CD8-positive, alpha-beta memory T cell (primary cell): ENCODE results near the gene SLIT1. TPM values are rescaled to one million over a fixed set of nuclear protein-coding genes. Genes with fewer than 3 reads are reported as not detected.

Experiments used
- CTCF ChIA-PET: fragments of 350-600 bp; sonication (Branson Sonifier 250); formaldehyde crosslinking; loops from one replicate; lab custom pipeline; 2021; ENCODE audit warnings: antibody characterized with exemption; lab: Charles Lee
- POLR2A ChIA-PET: fragments of 350-600 bp; sonication (Branson Sonifier 250); formaldehyde crosslinking; loops from one replicate; lab custom pipeline; 2021; ENCODE audit warnings: antibody characterized with exemption; lab: Charles Lee
- DNase-seq, 5 donors: peaks; one replicate each; pipeline versions ENCODE4 v3.0.0 to v3.0.0-alpha.2; 2020 to 2022; ENCODE audit warnings: mixed read lengths in 1 of 5
- H3K27ac ChIP-seq: one replicate; pipeline ENCODE4 v1.7.0; 2013; ENCODE audit warnings: low read depth, mild to moderate bottlenecking, low read length, moderate library complexity
- H3K27me3 ChIP-seq: 2 replicates; pipeline ENCODE4 v1.7.0; 2013; ENCODE audit warnings: low read length, mild to moderate bottlenecking; ENCODE audit not compliant: insufficient read depth, poor library complexity, severe bottlenecking
- H3K36me3 ChIP-seq: 2 replicates; pipeline ENCODE4 v1.7.0; 2013; ENCODE audit warnings: mild to moderate bottlenecking, low read length, moderate library complexity; ENCODE audit not compliant: insufficient read depth
- H3K4me1 ChIP-seq: 2 replicates; pipeline ENCODE4 v1.7.0; 2013; ENCODE audit warnings: mild to moderate bottlenecking, low read length, moderate library complexity; ENCODE audit not compliant: insufficient read depth
- H3K4me3 ChIP-seq: 2 replicates; pipeline ENCODE4 v1.7.0; 2013; ENCODE audit warnings: mild to moderate bottlenecking, low read length
- H3K9me3 ChIP-seq: 2 replicates; pipeline ENCODE4 v1.7.0; 2013; ENCODE audit warnings: mild to moderate bottlenecking, low read length
- H3K27ac Mint-ChIP-seq, 8 donors: one replicate each; pipeline ENCODE4 v1.8.0; 2020 to 2021; ENCODE audit warnings: mixed read lengths in 8 of 8, mild to moderate bottlenecking in 6 of 8, inconsistent platforms in 3 of 8, moderate library complexity in 3 of 8
- H3K27me3 Mint-ChIP-seq, 2 donors: one replicate each; pipeline ENCODE4 v1.8.0; 2020 to 2021; ENCODE audit warnings: mixed read lengths in 2 of 2, mild to moderate bottlenecking in 1 of 2, moderate library complexity in 1 of 2
- H3K36me3 Mint-ChIP-seq, 3 donors: one replicate each; pipeline ENCODE4 v1.8.0; 2020 to 2021; ENCODE audit warnings: mixed read lengths in 3 of 3, inconsistent platforms in 1 of 3, mild to moderate bottlenecking in 1 of 3
- H3K4me1 Mint-ChIP-seq, 3 donors: one replicate each; pipeline ENCODE4 v1.8.0; 2020 to 2021; ENCODE audit warnings: mixed read lengths in 3 of 3, inconsistent platforms in 1 of 3, mild to moderate bottlenecking in 1 of 3
- H3K4me3 Mint-ChIP-seq, 7 donors: one replicate each; pipeline ENCODE4 v1.8.0; 2020 to 2021; ENCODE audit warnings: mixed read lengths in 7 of 7, mild to moderate bottlenecking in 6 of 7, moderate library complexity in 4 of 7, inconsistent platforms in 2 of 7
- H3K9me3 Mint-ChIP-seq, 5 donors: one replicate each; pipeline ENCODE4 v1.8.0; 2020 to 2022; ENCODE audit warnings: mixed read lengths in 5 of 5, mild to moderate bottlenecking in 3 of 5, moderate library complexity in 2 of 5, inconsistent platforms in 1 of 5
- polyA plus RNA-seq: library from polyadenylated mRNA; unstranded; fragments of 300-500 nt; fragmentation: Illumina TruSeq; gene quantifications from one replicate; pipeline ENCODE4 v1.2.3, GENCODE V29; 2021
- total RNA-seq, 2 experiments: library from RNA; stranded (reverse); gene quantifications; one replicate each; pipeline ENCODE4 v1.2.3, GENCODE V29; 2021

The SLIT1 gene
- total RNA-seq (under 1 TPM in 1 of 2 experiments, not detected in 1; 0.20 TPM), polyA plus RNA-seq (0.06 TPM)

GRCh38 chr10:97185326-97186058 is at the start of gene SLIT1:
SLIT1 (minus strand) TSS chr10:97185959; CDS start chr10:97185674, 285 bp downstream.
- Mint-ChIP-seq H3K4me1 (peaks cover 6 to 12% (median 6%) of the 10 kb centered on the region in 3 donors), H3K9me3 (no peaks in the 10 kb centered on the region), H3K27ac (no peak within 1 kb of the TSS), H3K4me3 (peak within 1 kb of the TSS in 6 of 7 donors; percentile 49 to 83 (median 56)), H3K27me3 (peaks cover 36 to 67% of the 10 kb centered on the region in 2 donors), H3K36me3 (no peaks in the 10 kb centered on the region)
- CTCF ChIA-PET, result interaction anchor here (1.2 kb wide), 1 partner anchor 10 kb away, joined by 3 read pairs; no protein-coding TSS in a partner anchor
- POLR2A ChIA-PET, result no interaction called here
- no peak within 1 kb of the TSS for H3K4me3 ChIP-seq
- DNase-seq, result no peak
- no peaks in the 10 kb centered on the region for H3K4me1 ChIP-seq
- H3K27ac ChIP-seq, result no peak within 1 kb of the TSS
- H3K36me3 ChIP-seq, result no peaks in the 10 kb centered on the region
- peaks cover 6% of the 10 kb centered on the region for H3K27me3 ChIP-seq
- no peaks in the 10 kb centered on the region for H3K9me3 ChIP-seq

GRCh38 chr10:97235353-97235752 is 49.6 kb upstream of the SLIT1 start:
- H3K36me3 ChIP-seq, result no peaks in the 10 kb centered on the region
- ChIA-PET CTCF (interaction anchor here (2.0 kb wide), 1 partner anchor 163 kb away, joined by 7 read pairs; no protein-coding TSS in a partner anchor), POLR2A (no interaction called here)

DNA sequence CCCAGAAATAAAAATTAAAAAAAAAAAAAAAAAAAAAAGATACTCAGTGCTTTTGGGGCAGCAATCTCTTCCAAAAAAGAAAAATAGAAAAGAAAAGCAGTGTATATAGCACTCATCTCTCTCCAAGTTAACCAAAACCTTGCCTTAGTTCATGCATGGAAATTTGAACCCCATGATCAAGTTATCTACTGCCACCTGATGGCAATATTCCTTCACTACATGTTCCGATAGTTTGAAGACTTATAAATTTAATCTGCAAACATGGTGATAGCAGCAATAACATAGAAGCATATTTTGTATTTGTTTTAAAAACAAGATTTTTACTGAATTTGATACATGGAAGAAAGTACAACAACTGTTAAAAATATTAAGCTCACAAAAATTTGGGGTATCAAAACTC is 48.6 kb upstream of the SLIT1 start:
- POLR2A ChIA-PET, result no interaction called here
- H3K36me3 Mint-ChIP-seq, result peaks cover 4 to 60% (median 10%) of the 10 kb centered on the region in 3 donors
- no peak overlapping the region for H3K4me3 Mint-ChIP-seq

More at GRCh38 chr10:97235353-97235752, 49.6 kb upstream of the SLIT1 start:
- H3K27me3 ChIP-seq, result no peaks in the 10 kb centered on the region
- no peak for DNase-seq
- H3K4me3 Mint-ChIP-seq, result no peak overlapping the region
- no peaks in the 10 kb centered on the region for H3K9me3 ChIP-seq
- H3K27ac ChIP-seq, result no peak overlapping the region
- no peak overlapping the region for H3K27ac Mint-ChIP-seq
- no peaks in the 10 kb centered on the region for H3K4me1 ChIP-seq
- H3K27me3 Mint-ChIP-seq, result no peaks in the 10 kb centered on the region
- no peaks in the 10 kb centered on the region for H3K9me3 Mint-ChIP-seq
- H3K4me3 ChIP-seq, result no peak overlapping the region
- peaks cover 4 to 50% (median 4%) of the 10 kb centered on the region in 3 donors for H3K36me3 Mint-ChIP-seq
- H3K4me1 Mint-ChIP-seq, result no peaks in the 10 kb centered on the region

DNA sequence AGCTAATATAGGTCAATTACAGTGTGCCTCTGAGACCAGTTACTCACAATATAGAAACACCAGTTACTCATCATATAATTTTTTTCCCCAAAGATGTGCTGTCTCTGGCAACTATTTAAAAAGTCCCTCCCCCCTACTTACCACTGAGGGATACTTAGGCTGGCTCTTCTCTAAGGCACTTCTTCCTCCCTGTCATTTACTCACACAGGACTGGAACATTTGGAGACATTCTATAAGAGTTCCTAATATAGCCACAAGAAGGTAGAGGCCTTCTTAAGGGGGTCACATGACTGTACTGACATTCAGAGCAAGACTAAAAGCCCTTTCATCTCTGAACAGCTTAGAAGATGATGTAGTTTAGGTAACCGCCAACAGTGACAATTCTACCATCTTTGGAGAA is 44.4 kb upstream of the SLIT1 start:
- peaks cover 4 to 78% (median 31%) of the 10 kb centered on the region in 3 donors for H3K36me3 Mint-ChIP-seq
- H3K27me3 Mint-ChIP-seq, result no peaks in the 10 kb centered on the region
- H3K27me3 ChIP-seq, result no peaks in the 10 kb centered on the region
- peaks cover 0 to under 1% (median 0%) of the 10 kb centered on the region in 3 donors for H3K4me1 Mint-ChIP-seq
- H3K36me3 ChIP-seq, result peaks cover 14% of the 10 kb centered on the region
- ChIA-PET CTCF (no interaction called here), POLR2A (no interaction called here)
- no peaks in the 10 kb centered on the region for H3K9me3 ChIP-seq
- H3K9me3 Mint-ChIP-seq, result no peaks in the 10 kb centered on the region
- DNase-seq, result no peak
- H3K27ac Mint-ChIP-seq, result no peak overlapping the region
- H3K4me3 Mint-ChIP-seq, result no peak overlapping the region
- no peaks in the 10 kb centered on the region for H3K4me1 ChIP-seq
- no peak overlapping the region for H3K27ac ChIP-seq
- H3K4me3 ChIP-seq, result no peak overlapping the region

More for the DNA sequence above, 48.6 kb upstream of the SLIT1 start:
- no peak overlapping the region for H3K27ac ChIP-seq
- no peak overlapping the region for H3K4me3 ChIP-seq
- no peak for DNase-seq
- Mint-ChIP-seq H3K9me3 (no peaks in the 10 kb centered on the region), H3K4me1 (no peaks in the 10 kb centered on the region), H3K27ac (no peak overlapping the region), H3K27me3 (no peaks in the 10 kb centered on the region)
- H3K27me3 ChIP-seq, result no peaks in the 10 kb centered on the region
- CTCF ChIA-PET, result interaction anchor here (1.2 to 2.0 kb wide), 3 partner anchors 24 to 197 kb away, joined by 3 to 7 read pairs (median 3); no protein-coding TSS in a partner anchor
- H3K36me3 ChIP-seq, result peaks cover 1% of the 10 kb centered on the region
- H3K9me3 ChIP-seq, result no peaks in the 10 kb centered on the region
- H3K4me1 ChIP-seq, result no peaks in the 10 kb centered on the region

GRCh38 chr10:97229322-97230015 is 43.7 kb upstream of the SLIT1 start:
- Mint-ChIP-seq H3K4me1 (peaks cover 0 to 6% (median 0%) of the 10 kb centered on the region in 3 donors), H3K27me3 (no peaks in the 10 kb centered on the region), H3K4me3 (no peak overlapping the region), H3K9me3 (no peaks in the 10 kb centered on the region), H3K27ac (peak overlapping the region in 1 of 8 donors; percentile 19), H3K36me3 (peaks cover 4 to 80% (median 34%) of the 10 kb centered on the region in 3 donors)
- POLR2A ChIA-PET, result no interaction called here
- no peak for DNase-seq
- no peak overlapping the region for H3K27ac ChIP-seq
- CTCF ChIA-PET, result no interaction called here
- no peak overlapping the region for H3K4me3 ChIP-seq
- peaks cover 14% of the 10 kb centered on the region for H3K36me3 ChIP-seq
- no peaks in the 10 kb centered on the region for H3K4me1 ChIP-seq
- H3K27me3 ChIP-seq, result no peaks in the 10 kb centered on the region
- H3K9me3 ChIP-seq, result no peaks in the 10 kb centered on the region

DNA sequence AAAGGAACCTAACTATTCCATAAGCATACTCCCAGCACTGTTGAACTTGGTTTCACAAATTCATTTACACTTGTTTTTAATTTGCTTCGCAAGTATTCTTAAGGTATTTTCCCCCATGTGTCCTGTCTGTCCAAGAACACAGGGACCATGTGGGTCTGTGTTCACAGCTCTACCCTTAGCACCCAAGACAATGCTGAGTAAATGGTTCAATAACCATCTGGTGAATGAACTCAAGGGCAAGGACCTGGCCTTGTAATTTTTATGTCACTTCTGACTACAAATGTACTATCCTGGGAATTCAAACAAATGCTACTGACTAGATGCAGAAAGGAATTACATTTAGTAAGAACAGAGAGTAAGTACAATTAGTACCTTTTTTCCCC is 43.0 kb upstream of the SLIT1 start:
- Mint-ChIP-seq H3K27me3 (no peaks in the 10 kb centered on the region), H3K4me3 (no peak overlapping the region), H3K27ac (peak overlapping the region in 1 of 8 donors; percentile 60), H3K4me1 (peaks cover 0 to 8% (median 0%) of the 10 kb centered on the region in 3 donors), H3K36me3 (peaks cover 4 to 80% (median 35%) of the 10 kb centered on the region in 3 donors), H3K9me3 (no peaks in the 10 kb centered on the region)
- H3K4me1 ChIP-seq, result no peaks in the 10 kb centered on the region
- no peak overlapping the region for H3K27ac ChIP-seq
- no peaks in the 10 kb centered on the region for H3K9me3 ChIP-seq
- POLR2A ChIA-PET, result no interaction called here
- peaks cover 14% of the 10 kb centered on the region for H3K36me3 ChIP-seq
- H3K27me3 ChIP-seq, result no peaks in the 10 kb centered on the region
- CTCF ChIA-PET, result no interaction called here
- H3K4me3 ChIP-seq, result no peak overlapping the region
- DNase-seq, result no peak

GRCh38 chr10:97228130-97228774 is 42.5 kb upstream of the SLIT1 start:
- Histone ChIP-seq H3K4me1 (no peaks in the 10 kb centered on the region), H3K27ac (no peak overlapping the region), H3K9me3 (no peaks in the 10 kb centered on the region), H3K36me3 (peaks cover 14% of the 10 kb centered on the region), H3K4me3 (no peak overlapping the region), H3K27me3 (no peaks in the 10 kb centered on the region)
- Mint-ChIP-seq H3K36me3 (peaks cover 4 to 79% (median 38%) of the 10 kb centered on the region in 3 donors), H3K9me3 (no peaks in the 10 kb centered on the region), H3K4me3 (no peak overlapping the region), H3K27ac (peak overlapping the region in 2 of 8 donors; percentile 44 to 60), H3K27me3 (no peaks in the 10 kb centered on the region), H3K4me1 (peaks cover 0 to 8% (median 0%) of the 10 kb centered on the region in 3 donors)
- ChIA-PET CTCF (no interaction called here), POLR2A (no interaction called here)
- no peak for DNase-seq
